Neuronal stem cell (in vitro differentiated cells): ENCODE data around the gene PAGE1.
"Not testable (repeated sequence)": the region's sequence is repeated elsewhere in the genome, so short reads cannot be mapped to it uniquely, and the experiment has no call there.

ENCODE experiments used
- DNase-seq: peaks from one replicate; pipeline ENCODE4 v3.0.0-alpha.2; 2013; ENCODE audit warnings: low spot score
- H2AFZ ChIP-seq: one replicate; pipeline ENCODE4 v1.6.1; 2013; ENCODE audit warnings: mild to moderate bottlenecking, low read length, inconsistent platforms
- H2AK5ac ChIP-seq: 2 replicates; pipeline ENCODE4 v1.6.1; 2013; ENCODE audit warnings: low read depth, mild to moderate bottlenecking, inconsistent platforms, low read length, moderate library complexity, mixed read lengths
- H2BK120ac ChIP-seq: 2 replicates; pipeline ENCODE4 v1.6.1; 2013; ENCODE audit warnings: low read depth, mild to moderate bottlenecking, inconsistent platforms, low read length, moderate library complexity, mixed read lengths
- H2BK12ac ChIP-seq: one replicate; pipeline ENCODE4 v1.6.1; 2013; ENCODE audit warnings: low read length, inconsistent platforms
- H2BK15ac ChIP-seq: 2 replicates; pipeline ENCODE4 v1.6.1; 2013; ENCODE audit warnings: mild to moderate bottlenecking, low read length, inconsistent platforms, mixed read lengths
- H2BK5ac ChIP-seq: one replicate; pipeline ENCODE4 v1.6.1; 2013; ENCODE audit warnings: inconsistent platforms, mild to moderate bottlenecking, low read length, moderate library complexity
- H3K14ac ChIP-seq: one replicate; pipeline ENCODE4 v1.6.1; 2013; ENCODE audit warnings: low read length, inconsistent platforms
- H3K18ac ChIP-seq: 2 replicates; pipeline ENCODE4 v1.6.1; 2013; ENCODE audit warnings: low read length, inconsistent platforms
- H3K23ac ChIP-seq: 2 replicates; pipeline ENCODE4 v1.6.1; 2013; ENCODE audit warnings: low read depth, mild to moderate bottlenecking, mixed read lengths, low read length, inconsistent platforms; ENCODE audit not compliant: poor library complexity
- H3K27ac ChIP-seq: replicated peaks from 3 replicates; pipeline ENCODE4 v1.5.1; 2013; ENCODE audit warnings: low read length, inconsistent platforms
- H3K27me3 ChIP-seq, 3 experiments: 2 replicates each; pipeline ENCODE4 v1.6.1; 2013; ENCODE audit warnings: low read length in 3 of 3, mild to moderate bottlenecking in 2 of 3, inconsistent platforms in 1 of 3, low read depth in 1 of 3, mixed read lengths in 1 of 3, moderate library complexity in 1 of 3; ENCODE audit not compliant: control insufficient read depth in 3 of 3, insufficient read depth in 3 of 3
- H3K36me3 ChIP-seq, 2 donors: replicated peaks in 1 of 2; 2 replicates each; pipeline ENCODE4 v1.6.1; 2013; ENCODE audit warnings: low read length in 2 of 2; ENCODE audit not compliant: control insufficient read depth in 2 of 2, insufficient read depth in 2 of 2
- H3K4ac ChIP-seq: 2 replicates; pipeline ENCODE4 v1.6.1; 2013; ENCODE audit warnings: inconsistent platforms, mild to moderate bottlenecking, low read length, moderate library complexity
- H3K4me1 ChIP-seq, 2 donors: 1 replicate in 1 of 2; 2 replicates in 1 of 2; pipeline ENCODE4 v1.6.1; 2013; ENCODE audit warnings: low read length in 2 of 2, low read depth in 1 of 2; ENCODE audit not compliant: control insufficient read depth in 2 of 2, insufficient read depth in 1 of 2
- H3K4me2 ChIP-seq: one replicate; pipeline ENCODE4 v1.6.1; 2013; ENCODE audit warnings: mild to moderate bottlenecking, low read length, inconsistent platforms; ENCODE audit not compliant: insufficient read depth, poor library complexity, severe bottlenecking
- H3K4me3 ChIP-seq, 2 donors: 2 replicates each; pipeline ENCODE4 v1.5.1; 2013; ENCODE audit warnings: low read length in 2 of 2, mild to moderate bottlenecking in 2 of 2, inconsistent platforms in 1 of 2, moderate library complexity in 1 of 2
- H3K79me1 ChIP-seq: one replicate; pipeline ENCODE4 v1.6.1; 2013; ENCODE audit warnings: low read depth, mild to moderate bottlenecking, inconsistent platforms, low read length, moderate library complexity
- H3K9ac ChIP-seq: one replicate; pipeline ENCODE4 v1.6.1; 2013; ENCODE audit warnings: mild to moderate bottlenecking, low read depth, low read length, inconsistent platforms; ENCODE audit not compliant: poor library complexity
- H3K9me3 ChIP-seq, 2 donors: replicated peaks in 1 of 2; 2 replicates each; pipeline versions ENCODE3 to v1.6.1; 2013; ENCODE audit warnings: low read length in 2 of 2, mild to moderate bottlenecking in 2 of 2, inconsistent platforms in 1 of 2, low read depth in 1 of 2, mixed read lengths in 1 of 2, moderate library complexity in 1 of 2; ENCODE audit not compliant: control insufficient read depth in 2 of 2, insufficient read depth in 1 of 2
- H4K8ac ChIP-seq: one replicate; pipeline ENCODE4 v1.6.1; 2013; ENCODE audit warnings: low read depth, mild to moderate bottlenecking, inconsistent platforms, low read length, moderate library complexity
- H4K91ac ChIP-seq: one replicate; pipeline ENCODE4 v1.6.1; 2013; ENCODE audit warnings: low read length, low read depth, mild to moderate bottlenecking, inconsistent platforms; ENCODE audit not compliant: poor library complexity
- WGBS, 2 donors: extraction: QIAGEN DNeasy Blood & Tissue Kit; methylation state at CpG; one replicate each; pipeline ENCODE4 v1.1.7; 2013; ENCODE audit warnings: missing lambda C conversion rate in 2 of 2, mixed read lengths in 1 of 2; ENCODE audit not compliant: insufficient read length in 2 of 2, insufficient replicate concordance in 1 of 2; ENCODE audit errors: extremely low coverage in 2 of 2; 5-methylcytosine and 5-hydroxymethylcytosine counted together

The PAGE1 gene

DNA sequence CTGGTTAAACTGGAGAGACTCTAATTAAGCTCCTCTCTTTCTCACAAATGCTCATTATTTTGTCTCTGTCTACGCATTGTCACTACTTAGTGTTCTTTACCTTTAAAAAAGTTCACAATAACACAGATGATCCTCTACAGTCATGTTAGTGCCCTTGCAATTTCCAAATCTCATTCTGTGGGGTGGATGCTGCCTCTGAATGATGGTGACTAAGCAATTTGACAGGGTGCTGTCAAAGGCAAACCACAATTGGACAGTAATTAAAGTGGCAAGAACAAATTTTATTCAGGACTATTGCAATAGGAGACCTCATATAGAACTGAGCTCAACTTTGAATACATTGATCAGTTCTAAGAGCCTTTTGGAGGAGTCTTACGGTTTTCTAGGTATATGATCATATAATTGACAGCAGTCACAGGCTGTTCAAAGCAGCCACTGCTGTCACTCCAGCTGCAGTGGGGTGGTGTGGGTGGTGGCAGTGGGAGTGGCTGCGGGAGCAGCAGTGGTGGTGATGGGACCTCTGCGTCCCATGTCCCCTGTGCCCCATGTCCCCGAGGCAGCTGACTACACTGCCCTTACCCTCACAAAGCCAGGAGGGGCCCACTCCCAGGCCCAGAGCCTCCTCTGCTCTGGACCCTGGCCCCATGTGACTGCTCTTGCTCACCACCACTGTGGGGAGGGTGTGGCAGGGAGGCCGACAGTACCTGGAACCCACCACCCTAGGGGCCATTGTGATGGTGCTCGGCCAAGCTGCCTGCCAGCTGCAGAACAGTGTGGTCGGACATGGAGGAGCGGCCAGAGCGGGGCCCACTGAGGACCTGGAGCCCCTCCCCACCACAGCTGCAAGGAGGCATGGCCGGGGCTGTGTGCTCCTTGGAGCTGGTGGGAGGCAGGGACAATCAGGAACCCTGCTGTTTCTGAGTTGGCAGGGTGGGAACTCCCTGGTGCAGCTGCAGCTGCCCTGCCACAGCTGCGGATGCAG is 30.4 kb upstream of the PAGE1 start:
- H2BK15ac ChIP-seq, result no peak overlapping the region
- H3K4ac ChIP-seq, result no peak overlapping the region
- no peak overlapping the region for H2AFZ ChIP-seq
- peak overlapping the region; percentile 8 for H3K14ac ChIP-seq
- DNase-seq, result no peak
- peak overlapping the region; percentile 57 for H3K18ac ChIP-seq
- no peak overlapping the region for H3K4me3 ChIP-seq
- no peak overlapping the region for H4K8ac ChIP-seq
- no peaks in the 10 kb centered on the region for H3K36me3 ChIP-seq
- H2BK12ac ChIP-seq, result no peak overlapping the region
- WGBS, 2 donors, result no CpG with 5 or more reads among the region's 12 CpGs
- H3K4me1 ChIP-seq, result no peaks in the 10 kb centered on the region
- no peak overlapping the region for H4K91ac ChIP-seq
- H3K4me2 ChIP-seq, result no peak overlapping the region
- H3K79me1 ChIP-seq, result no peaks in the 10 kb centered on the region
- no peaks in the 10 kb centered on the region for H3K27me3 ChIP-seq
- H2AK5ac ChIP-seq, result no peak overlapping the region
- H3K27ac ChIP-seq, result no peak overlapping the region
- no peaks in the 10 kb centered on the region for H3K9me3 ChIP-seq
- H3K9ac ChIP-seq, result no peak overlapping the region
- no peak overlapping the region for H3K23ac ChIP-seq
- no peak overlapping the region for H2BK5ac ChIP-seq
- no peak overlapping the region for H2BK120ac ChIP-seq

DNA sequence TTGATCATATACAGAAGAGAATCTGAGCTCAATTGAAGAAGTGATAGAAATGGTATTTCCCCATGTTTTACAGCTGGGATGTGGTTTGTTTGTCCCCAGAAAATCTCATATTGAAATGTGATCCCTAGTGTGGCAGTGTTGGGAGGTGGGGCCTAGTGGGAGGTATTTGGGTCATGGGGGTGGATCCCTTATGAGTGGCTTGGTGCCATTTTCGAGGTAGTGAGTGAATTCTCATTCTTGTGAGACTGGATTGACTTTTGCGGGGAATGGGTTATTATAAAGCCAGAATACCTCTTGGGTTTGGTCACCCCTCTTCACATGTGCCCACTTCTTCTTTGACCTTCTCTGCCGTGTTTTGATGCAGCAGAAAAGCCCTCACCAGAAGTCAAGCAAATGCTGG is 29.6 kb upstream of the PAGE1 start:
- no peak overlapping the region for H3K4me2 ChIP-seq
- H3K4me1 ChIP-seq, result no peaks in the 10 kb centered on the region
- no peak overlapping the region for H2AK5ac ChIP-seq
- no peaks in the 10 kb centered on the region for H3K9me3 ChIP-seq
- H2BK12ac ChIP-seq, result no peak overlapping the region
- H3K23ac ChIP-seq, result no peak overlapping the region
- no peak overlapping the region for H4K91ac ChIP-seq
- H2BK120ac ChIP-seq, result no peak overlapping the region
- H3K14ac ChIP-seq, result no peak overlapping the region
- no peaks in the 10 kb centered on the region for H3K79me1 ChIP-seq
- H2BK5ac ChIP-seq, result no peak overlapping the region
- no peak overlapping the region for H2AFZ ChIP-seq
- no peaks in the 10 kb centered on the region for H3K36me3 ChIP-seq
- no peak overlapping the region for H2BK15ac ChIP-seq
- no peak overlapping the region for H3K4ac ChIP-seq
- H3K18ac ChIP-seq, result no peak overlapping the region
- DNase-seq, result no peak
- H3K9ac ChIP-seq, result no peak overlapping the region
- no peak overlapping the region for H3K4me3 ChIP-seq
- H4K8ac ChIP-seq, result no peak overlapping the region
- H3K27ac ChIP-seq, result no peak overlapping the region
- H3K27me3 ChIP-seq, result no peaks in the 10 kb centered on the region
- no CpG with 5 or more reads among the region's 3 CpGs for WGBS, 2 donors

DNA sequence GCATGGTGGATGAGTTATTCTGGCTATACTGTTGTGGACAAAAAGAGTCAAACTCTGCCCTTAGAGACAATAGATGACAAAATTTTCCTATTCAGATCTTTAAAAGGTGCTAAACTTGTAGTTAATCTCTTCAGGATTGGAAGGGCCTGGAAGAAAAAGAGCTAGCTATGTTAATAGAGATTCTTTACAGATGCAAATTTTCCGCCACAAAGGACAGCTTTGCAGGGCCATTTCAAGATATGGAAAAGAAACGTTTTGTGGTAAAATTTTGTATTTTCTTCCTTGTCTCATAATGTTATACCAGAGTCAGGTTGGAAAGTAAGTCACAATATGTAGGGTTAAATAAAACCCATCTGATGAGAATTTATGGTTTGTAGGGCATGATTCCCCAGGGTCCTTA is 24.3 kb upstream of the PAGE1 start:
- H2AK5ac ChIP-seq, H3K79me1 ChIP-seq, DNase-seq, H3K14ac ChIP-seq, H3K27me3 ChIP-seq, H3K4ac ChIP-seq, H3K4me2 ChIP-seq, H3K27ac ChIP-seq, H3K36me3 ChIP-seq, H4K91ac ChIP-seq, H3K18ac ChIP-seq, H4K8ac ChIP-seq, H3K9ac ChIP-seq, H3K4me3 ChIP-seq, H2BK5ac ChIP-seq, H3K23ac ChIP-seq, H3K9me3 ChIP-seq, H2BK12ac ChIP-seq, H2BK15ac ChIP-seq, H2BK120ac ChIP-seq, H3K4me1 ChIP-seq, H2AFZ ChIP-seq: not testable (repeated sequence)
- no CpG with 5 or more reads among the region's 2 CpGs for whole genome bisulfite sequencing, 2 donors

DNA sequence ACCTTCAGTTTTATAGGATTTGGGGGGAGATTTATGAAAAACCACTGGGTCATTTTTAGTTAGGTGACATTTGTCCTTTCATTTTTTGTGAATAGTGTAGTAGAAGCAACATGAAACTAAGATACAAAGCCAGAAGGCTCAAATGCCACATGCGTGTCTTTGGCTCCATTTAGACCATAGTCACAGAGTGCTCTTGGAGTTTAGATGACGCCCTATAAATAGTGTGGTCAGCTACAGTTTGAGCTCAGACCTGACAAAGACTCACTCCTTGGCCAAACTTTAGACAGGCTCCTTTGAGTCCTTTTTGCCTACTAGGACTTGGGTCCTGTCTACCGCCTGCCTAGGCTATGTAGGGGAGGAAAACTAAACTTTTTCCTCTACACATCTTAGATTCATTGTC is 16.8 kb upstream of the PAGE1 start:
- Histone ChIP-seq H3K14ac (no peak overlapping the region), H2BK15ac (no peak overlapping the region), H3K9ac (no peak overlapping the region), H3K4me2 (no peak overlapping the region), H3K4ac (no peak overlapping the region), H2BK120ac (no peak overlapping the region), H3K4me1 (peaks cover 0 to 3% of the 10 kb centered on the region in 2 donors), H3K18ac (no peak overlapping the region), H4K8ac (no peak overlapping the region), H3K23ac (no peak overlapping the region), H3K27me3 (no peaks in the 10 kb centered on the region), H2AFZ (no peak overlapping the region), H2BK12ac (no peak overlapping the region), H4K91ac (no peak overlapping the region), H3K4me3 (no peak overlapping the region), H2AK5ac (no peak overlapping the region), H3K79me1 (no peaks in the 10 kb centered on the region), H2BK5ac (no peak overlapping the region), H3K27ac (no peak overlapping the region), H3K36me3 (no peaks in the 10 kb centered on the region), H3K9me3 (no peaks in the 10 kb centered on the region)
- no peak for DNase-seq
- no CpG with 5 or more reads among the region's 3 CpGs for WGBS, 2 donors
